Measurements from ENCODE around the gene CEMIP2. TPM values are rescaled to one million over a fixed set of nuclear protein-coding genes. Genes with fewer than 3 reads are reported as not detected.

Gene CEMIP2
- total RNA-seq, 1 experiment from 2014 or later = 40.5 TPM

DNA sequence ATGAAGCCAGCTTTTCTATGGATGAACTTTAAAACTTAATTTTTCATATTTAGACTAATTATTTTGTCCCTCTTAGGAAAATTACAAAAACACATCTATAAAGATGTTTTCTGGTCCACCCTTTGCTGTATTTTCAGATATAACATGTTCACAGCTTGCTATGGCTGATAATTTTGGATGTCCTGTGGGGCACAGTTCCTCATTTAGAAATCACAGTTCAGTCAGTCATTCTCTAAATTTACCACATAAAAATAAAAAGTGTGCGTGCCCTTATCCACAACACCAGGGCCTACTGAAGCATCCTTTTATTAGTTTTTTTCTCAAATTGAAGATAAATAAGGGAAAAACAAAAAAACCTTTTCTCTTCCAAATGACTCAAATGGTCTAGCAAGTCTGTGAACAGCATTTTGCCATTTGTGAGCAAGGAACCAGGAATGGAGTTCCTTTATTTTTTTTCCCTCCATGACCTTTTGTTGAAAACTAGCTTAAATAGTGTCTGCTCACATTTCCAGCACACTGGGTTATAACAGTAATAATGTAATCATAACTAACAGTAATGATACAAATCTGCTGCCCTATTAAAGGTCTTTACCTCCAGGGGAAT, 87.1 kb downstream of the CEMIP2 start:
- ChIA-PET CTCF (interaction anchor here (1.0 kb wide), 2 partner anchors 8 to 11 kb away, joined by 3 read pairs; no protein-coding TSS in a partner anchor), POLR2A (no interaction called here)
- H3K4me1 Mint-ChIP-seq = peaks cover 31% of the 10 kb centered on the region
- TF ChIP-seq EMX1 (CRISPR knock-in tag; IDR thresholded peaks at IDR 0.05) (no peak), NR1H2 (CRISPR knock-in tag; IDR thresholded peaks at IDR 0.05) (no peak), NFYB (CRISPR knock-in tag; conservative IDR thresholded peaks at IDR 0.05; ENCODE audit: low read depth) (no peak), TEAD1 (CRISPR knock-in tag; IDR thresholded peaks at IDR 0.05) (no peak), ZNF219 (CRISPR knock-in tag; IDR thresholded peaks at IDR 0.05; ENCODE audit: borderline replicate concordance) (no peak), ZNF416 (CRISPR knock-in tag; IDR thresholded peaks at IDR 0.05) (no peak), FOXP1 (CRISPR knock-in tag; IDR thresholded peaks at IDR 0.05; ENCODE audit: borderline replicate concordance) (no peak), ZNF121 (CRISPR knock-in tag; IDR thresholded peaks at IDR 0.05) (no peak)
- TF ChIP-seq, protein P1, sequence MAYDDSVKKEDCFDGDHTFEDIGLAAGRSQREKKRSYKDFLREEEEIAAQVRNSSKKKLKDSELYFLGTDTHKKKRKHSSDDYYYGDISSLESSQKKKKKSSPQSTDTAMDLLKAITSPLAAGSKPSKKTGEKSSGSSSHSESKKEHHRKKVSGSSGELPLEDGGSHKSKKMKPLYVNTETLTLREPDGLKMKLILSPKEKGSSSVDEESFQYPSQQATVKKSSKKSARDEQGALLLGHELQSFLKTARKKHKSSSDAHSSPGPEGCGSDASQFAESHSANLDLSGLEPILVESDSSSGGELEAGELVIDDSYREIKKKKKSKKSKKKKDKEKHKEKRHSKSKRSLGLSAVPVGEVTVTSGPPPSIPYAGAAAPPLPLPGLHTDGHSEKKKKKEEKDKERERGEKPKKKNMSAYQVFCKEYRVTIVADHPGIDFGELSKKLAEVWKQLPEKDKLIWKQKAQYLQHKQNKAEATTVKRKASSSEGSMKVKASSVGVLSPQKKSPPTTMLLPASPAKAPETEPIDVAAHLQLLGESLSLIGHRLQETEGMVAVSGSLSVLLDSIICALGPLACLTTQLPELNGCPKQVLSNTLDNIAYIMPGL (CRISPR knock-in tag; IDR thresholded peaks at IDR 0.05) = no peak
- TF ChIP-seq, protein P2, sequence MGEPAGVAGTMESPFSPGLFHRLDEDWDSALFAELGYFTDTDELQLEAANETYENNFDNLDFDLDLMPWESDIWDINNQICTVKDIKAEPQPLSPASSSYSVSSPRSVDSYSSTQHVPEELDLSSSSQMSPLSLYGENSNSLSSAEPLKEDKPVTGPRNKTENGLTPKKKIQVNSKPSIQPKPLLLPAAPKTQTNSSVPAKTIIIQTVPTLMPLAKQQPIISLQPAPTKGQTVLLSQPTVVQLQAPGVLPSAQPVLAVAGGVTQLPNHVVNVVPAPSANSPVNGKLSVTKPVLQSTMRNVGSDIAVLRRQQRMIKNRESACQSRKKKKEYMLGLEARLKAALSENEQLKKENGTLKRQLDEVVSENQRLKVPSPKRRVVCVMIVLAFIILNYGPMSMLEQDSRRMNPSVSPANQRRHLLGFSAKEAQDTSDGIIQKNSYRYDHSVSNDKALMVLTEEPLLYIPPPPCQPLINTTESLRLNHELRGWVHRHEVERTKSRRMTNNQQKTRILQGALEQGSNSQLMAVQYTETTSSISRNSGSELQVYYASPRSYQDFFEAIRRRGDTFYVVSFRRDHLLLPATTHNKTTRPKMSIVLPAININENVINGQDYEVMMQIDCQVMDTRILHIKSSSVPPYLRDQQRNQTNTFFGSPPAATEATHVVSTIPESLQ (CRISPR knock-in tag; IDR thresholded peaks at IDR 0.05) = no peak
- TF ChIP-seq, protein P3, sequence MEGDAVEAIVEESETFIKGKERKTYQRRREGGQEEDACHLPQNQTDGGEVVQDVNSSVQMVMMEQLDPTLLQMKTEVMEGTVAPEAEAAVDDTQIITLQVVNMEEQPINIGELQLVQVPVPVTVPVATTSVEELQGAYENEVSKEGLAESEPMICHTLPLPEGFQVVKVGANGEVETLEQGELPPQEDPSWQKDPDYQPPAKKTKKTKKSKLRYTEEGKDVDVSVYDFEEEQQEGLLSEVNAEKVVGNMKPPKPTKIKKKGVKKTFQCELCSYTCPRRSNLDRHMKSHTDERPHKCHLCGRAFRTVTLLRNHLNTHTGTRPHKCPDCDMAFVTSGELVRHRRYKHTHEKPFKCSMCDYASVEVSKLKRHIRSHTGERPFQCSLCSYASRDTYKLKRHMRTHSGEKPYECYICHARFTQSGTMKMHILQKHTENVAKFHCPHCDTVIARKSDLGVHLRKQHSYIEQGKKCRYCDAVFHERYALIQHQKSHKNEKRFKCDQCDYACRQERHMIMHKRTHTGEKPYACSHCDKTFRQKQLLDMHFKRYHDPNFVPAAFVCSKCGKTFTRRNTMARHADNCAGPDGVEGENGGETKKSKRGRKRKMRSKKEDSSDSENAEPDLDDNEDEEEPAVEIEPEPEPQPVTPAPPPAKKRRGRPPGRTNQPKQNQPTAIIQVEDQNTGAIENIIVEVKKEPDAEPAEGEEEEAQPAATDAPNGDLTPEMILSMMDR (IDR thresholded peaks at IDR 0.05) = no peak
- TF ChIP-seq, protein P4, sequence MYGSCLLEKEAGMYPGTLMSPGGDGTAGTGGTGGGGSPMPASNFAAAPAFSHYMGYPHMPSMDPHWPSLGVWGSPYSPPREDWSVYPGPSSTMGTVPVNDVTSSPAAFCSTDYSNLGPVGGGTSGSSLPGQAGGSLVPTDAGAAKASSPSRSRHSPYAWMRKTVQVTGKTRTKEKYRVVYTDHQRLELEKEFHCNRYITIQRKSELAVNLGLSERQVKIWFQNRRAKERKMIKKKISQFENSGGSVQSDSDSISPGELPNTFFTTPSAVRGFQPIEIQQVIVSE (CRISPR knock-in tag; IDR thresholded peaks at IDR 0.05; ENCODE audit: borderline replicate concordance) = no peak
- peaks cover 7% of the 10 kb centered on the region for H3K9me3 Mint-ChIP-seq
- H3K4me3 Mint-ChIP-seq = no peak overlapping the region
- H3K27me3 Mint-ChIP-seq (ENCODE audit: low read depth) = no peaks in the 10 kb centered on the region
- H3K36me3 Mint-ChIP-seq = peaks cover 17% of the 10 kb centered on the region
- DNase-seq (ENCODE audit: low spot score) (no peak), ATAC-seq (no peak)
- H3K27ac Mint-ChIP-seq = no peak overlapping the region

DNA sequence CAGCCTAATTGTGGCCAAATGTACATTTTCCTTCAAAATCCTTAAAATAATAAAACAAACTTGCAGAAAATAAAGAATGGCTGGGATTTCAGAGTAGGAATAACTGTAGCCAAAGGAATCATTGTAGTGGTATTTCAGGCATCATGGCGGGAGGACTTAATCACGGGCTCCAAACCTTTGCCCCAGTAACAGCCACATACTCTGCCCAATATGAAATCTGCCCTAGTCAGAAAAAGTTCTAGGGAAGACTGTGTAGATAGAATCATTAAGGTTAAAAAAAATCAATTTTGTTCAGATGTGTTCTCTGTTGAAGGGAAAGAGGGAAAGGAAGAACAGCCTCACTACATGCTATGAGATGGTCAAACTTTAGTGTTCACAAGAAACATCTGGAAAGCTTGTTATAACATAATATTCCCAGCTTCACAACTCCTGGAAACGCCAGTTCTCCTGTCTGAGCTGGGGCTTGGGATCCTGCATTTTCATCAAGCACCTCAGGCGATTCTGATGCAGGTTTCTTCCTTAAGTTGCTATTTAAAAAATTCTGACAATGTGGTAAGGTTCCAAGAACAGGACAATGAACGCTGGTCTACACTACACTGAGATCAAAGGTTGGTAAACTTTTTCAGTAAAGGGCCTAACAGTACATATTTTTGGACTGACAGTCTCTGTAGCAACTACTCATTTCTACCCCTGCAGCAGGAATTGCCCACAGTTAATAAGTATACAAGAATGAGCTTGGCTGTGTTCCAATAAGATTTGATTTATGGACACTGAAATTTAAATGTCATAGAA, 87.9 kb downstream of the CEMIP2 start:
- Mint-ChIP-seq H3K36me3 (peaks cover 19% of the 10 kb centered on the region), H3K4me3 (no peak overlapping the region), H3K4me1 (peaks cover 23% of the 10 kb centered on the region), H3K9me3 (peaks cover 15% of the 10 kb centered on the region), H3K27me3 (ENCODE audit: low read depth) (no peaks in the 10 kb centered on the region), H3K27ac (no peak overlapping the region)
- POLR2A ChIA-PET = no interaction called here
- CTCF ChIA-PET = interaction anchor here (0.9 to 1.0 kb wide), 2 partner anchors 9 to 345 kb away, joined by 3 read pairs; no protein-coding TSS in a partner anchor
- ATAC-seq (no peak), DNase-seq (ENCODE audit: low spot score) (no peak)
- TF ChIP-seq, protein P2 (CRISPR knock-in tag; IDR thresholded peaks at IDR 0.05) = no peak
- TF ChIP-seq, protein P4 (CRISPR knock-in tag; IDR thresholded peaks at IDR 0.05; ENCODE audit: borderline replicate concordance) = no peak
- TF ChIP-seq NR2C2 (CRISPR knock-in tag; IDR thresholded peaks at IDR 0.05) (no peak), PRRX2 (CRISPR knock-in tag; IDR thresholded peaks at IDR 0.05) (no peak), NFYB (CRISPR knock-in tag; conservative IDR thresholded peaks at IDR 0.05; ENCODE audit: low read depth) (no peak), ELF4 (CRISPR knock-in tag; IDR thresholded peaks at IDR 0.05; ENCODE audit: low read depth) (no peak)
- TF ChIP-seq, protein P5, sequence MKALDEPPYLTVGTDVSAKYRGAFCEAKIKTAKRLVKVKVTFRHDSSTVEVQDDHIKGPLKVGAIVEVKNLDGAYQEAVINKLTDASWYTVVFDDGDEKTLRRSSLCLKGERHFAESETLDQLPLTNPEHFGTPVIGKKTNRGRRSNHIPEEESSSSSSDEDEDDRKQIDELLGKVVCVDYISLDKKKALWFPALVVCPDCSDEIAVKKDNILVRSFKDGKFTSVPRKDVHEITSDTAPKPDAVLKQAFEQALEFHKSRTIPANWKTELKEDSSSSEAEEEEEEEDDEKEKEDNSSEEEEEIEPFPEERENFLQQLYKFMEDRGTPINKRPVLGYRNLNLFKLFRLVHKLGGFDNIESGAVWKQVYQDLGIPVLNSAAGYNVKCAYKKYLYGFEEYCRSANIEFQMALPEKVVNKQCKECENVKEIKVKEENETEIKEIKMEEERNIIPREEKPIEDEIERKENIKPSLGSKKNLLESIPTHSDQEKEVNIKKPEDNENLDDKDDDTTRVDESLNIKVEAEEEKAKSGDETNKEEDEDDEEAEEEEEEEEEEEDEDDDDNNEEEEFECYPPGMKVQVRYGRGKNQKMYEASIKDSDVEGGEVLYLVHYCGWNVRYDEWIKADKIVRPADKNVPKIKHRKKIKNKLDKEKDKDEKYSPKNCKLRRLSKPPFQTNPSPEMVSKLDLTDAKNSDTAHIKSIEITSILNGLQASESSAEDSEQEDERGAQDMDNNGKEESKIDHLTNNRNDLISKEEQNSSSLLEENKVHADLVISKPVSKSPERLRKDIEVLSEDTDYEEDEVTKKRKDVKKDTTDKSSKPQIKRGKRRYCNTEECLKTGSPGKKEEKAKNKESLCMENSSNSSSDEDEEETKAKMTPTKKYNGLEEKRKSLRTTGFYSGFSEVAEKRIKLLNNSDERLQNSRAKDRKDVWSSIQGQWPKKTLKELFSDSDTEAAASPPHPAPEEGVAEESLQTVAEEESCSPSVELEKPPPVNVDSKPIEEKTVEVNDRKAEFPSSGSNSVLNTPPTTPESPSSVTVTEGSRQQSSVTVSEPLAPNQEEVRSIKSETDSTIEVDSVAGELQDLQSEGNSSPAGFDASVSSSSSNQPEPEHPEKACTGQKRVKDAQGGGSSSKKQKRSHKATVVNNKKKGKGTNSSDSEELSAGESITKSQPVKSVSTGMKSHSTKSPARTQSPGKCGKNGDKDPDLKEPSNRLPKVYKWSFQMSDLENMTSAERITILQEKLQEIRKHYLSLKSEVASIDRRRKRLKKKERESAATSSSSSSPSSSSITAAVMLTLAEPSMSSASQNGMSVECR (CRISPR knock-in tag; IDR thresholded peaks at IDR 0.05; ENCODE audit: borderline replicate concordance) = no peak
